SK-N-SH (cell line): ENCODE measurements around the gene SUCLG2.

ENCODE experiments used
- EP300 ChIP-seq, 2 experiments: IDR thresholded peaks; 2 replicates each; pipeline versions ENCODE4 v1.4.0 to v1.6.1; 2012; ENCODE audit warnings: borderline replicate concordance in 1 of 2, low read depth in 1 of 2, low read length in 1 of 2
- GABPA ChIP-seq: IDR thresholded peaks from 2 replicates; pipeline ENCODE4 v1.4.0; 2012; ENCODE audit warnings: low read depth, mild to moderate bottlenecking
- REST ChIP-seq: IDR thresholded peaks from 2 replicates; pipeline ENCODE4 v1.6.1; 2012; ENCODE audit warnings: mild to moderate bottlenecking, low read depth, low read length, moderate library complexity
- TAF1 ChIP-seq: IDR thresholded peaks from 2 replicates; pipeline ENCODE4 v1.6.1; 2012; ENCODE audit warnings: low read depth, mild to moderate bottlenecking, low read length, moderate library complexity, borderline replicate concordance
- TEAD4 ChIP-seq: IDR thresholded peaks from 2 replicates; pipeline ENCODE4 v1.4.0; 2012; ENCODE audit warnings: mild to moderate bottlenecking, borderline replicate concordance; ENCODE audit not compliant: insufficient read depth
- TF ChIP-seq, protein P1 (sequence below): IDR thresholded peaks from 2 replicates; pipeline ENCODE4 v1.4.0; 2012; ENCODE audit warnings: low read depth
- TF ChIP-seq, protein P2 (sequence below): fragments of 200-600 bp; sonication (generic); IDR thresholded peaks from 2 replicates; pipeline ENCODE4 v1.6.1; 2017; ENCODE audit warnings: antibody characterized with exemption, mild to moderate bottlenecking, moderate library complexity

DNA sequence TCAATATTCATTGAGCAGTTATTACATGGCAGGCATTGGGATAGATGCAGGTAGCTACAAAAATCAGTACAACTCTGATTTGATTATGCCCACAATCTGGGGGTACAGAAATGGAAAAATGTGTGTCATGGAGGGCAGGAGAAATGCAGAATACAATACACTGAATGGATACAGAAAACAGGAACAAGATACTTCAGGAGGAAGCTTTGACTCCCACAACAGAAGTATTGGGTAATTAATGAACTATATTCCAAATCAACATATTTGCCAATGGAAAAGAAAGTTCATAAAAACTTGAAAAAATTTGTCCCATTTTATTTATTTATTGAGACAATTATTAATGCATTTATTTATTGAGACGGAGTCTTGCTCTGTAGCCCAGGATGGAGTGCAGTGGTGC lies 207.0 kb downstream of the SUCLG2 start:
- TF ChIP-seq, protein P1, sequence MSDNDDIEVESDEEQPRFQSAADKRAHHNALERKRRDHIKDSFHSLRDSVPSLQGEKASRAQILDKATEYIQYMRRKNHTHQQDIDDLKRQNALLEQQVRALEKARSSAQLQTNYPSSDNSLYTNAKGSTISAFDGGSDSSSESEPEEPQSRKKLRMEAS: no peak
- TF ChIP-seq GABPA (no peak), EP300 (IDR thresholded peaks at IDR 0.05; ENCODE audit: borderline replicate concordance in 1 of 2, low read depth in 1 of 2, low read length in 1 of 2) (no peak), TEAD4 (no peak), REST (no peak), TAF1 (no peak)
- TF ChIP-seq, protein P2, sequence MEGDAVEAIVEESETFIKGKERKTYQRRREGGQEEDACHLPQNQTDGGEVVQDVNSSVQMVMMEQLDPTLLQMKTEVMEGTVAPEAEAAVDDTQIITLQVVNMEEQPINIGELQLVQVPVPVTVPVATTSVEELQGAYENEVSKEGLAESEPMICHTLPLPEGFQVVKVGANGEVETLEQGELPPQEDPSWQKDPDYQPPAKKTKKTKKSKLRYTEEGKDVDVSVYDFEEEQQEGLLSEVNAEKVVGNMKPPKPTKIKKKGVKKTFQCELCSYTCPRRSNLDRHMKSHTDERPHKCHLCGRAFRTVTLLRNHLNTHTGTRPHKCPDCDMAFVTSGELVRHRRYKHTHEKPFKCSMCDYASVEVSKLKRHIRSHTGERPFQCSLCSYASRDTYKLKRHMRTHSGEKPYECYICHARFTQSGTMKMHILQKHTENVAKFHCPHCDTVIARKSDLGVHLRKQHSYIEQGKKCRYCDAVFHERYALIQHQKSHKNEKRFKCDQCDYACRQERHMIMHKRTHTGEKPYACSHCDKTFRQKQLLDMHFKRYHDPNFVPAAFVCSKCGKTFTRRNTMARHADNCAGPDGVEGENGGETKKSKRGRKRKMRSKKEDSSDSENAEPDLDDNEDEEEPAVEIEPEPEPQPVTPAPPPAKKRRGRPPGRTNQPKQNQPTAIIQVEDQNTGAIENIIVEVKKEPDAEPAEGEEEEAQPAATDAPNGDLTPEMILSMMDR: no peak
